ENCODE measurements around the gene FFAR4. TPM values are rescaled to one million over a fixed set of nuclear protein-coding genes. Genes with fewer than 3 reads are reported as not detected.

The FFAR4 gene
- total and polyA plus RNA-seq, 2 of the 8 experiments (the other 6 are each of a cell fraction or from before 2014, with no cell fraction given), result not detected

GRCh38 chr10:93614101-93614825, 47.8 kb downstream of the FFAR4 start:
- Histone ChIP-seq H4K5ac (ENCODE audit: insufficient read length, low read depth, low read length) (no peak overlapping the region), H3K23ac (ENCODE audit: insufficient read length) (no peak overlapping the region), H3K56ac (replicated peaks; ENCODE audit: insufficient read length, low read depth, low read length) (no peak overlapping the region), H3K14ac (ENCODE audit: insufficient read length) (no peak overlapping the region), H3K36me3 (ENCODE audit: control insufficient read depth in 2 of 4, insufficient read depth in 4 of 4, low read length in 3 of 4) (no peaks in the 10 kb centered on the region), H2BK120ac (replicated peaks; ENCODE audit: low read depth, low read length) (no peak overlapping the region), H3K18ac (ENCODE audit: extremely low read depth, low read length) (no peak overlapping the region), H3K4me1 (replicated peaks in 1 of 4; ENCODE audit: control insufficient read depth in 3 of 4, insufficient read depth in 4 of 4, low read length in 3 of 4) (peaks cover 0 to 4% (median 1%) of the 10 kb centered on the region in 4 experiments; a peak in 1 of 7 replicates), H3K4me2 (ENCODE audit: insufficient read depth in 1 of 2, low read depth in 2 of 2, low read length in 2 of 2) (no peak overlapping the region), H3K79me2 (ENCODE audit: control insufficient read depth in 1 of 2, insufficient read depth in 2 of 2, low read length in 2 of 2) (no peaks in the 10 kb centered on the region), H2BK12ac (ENCODE audit: low read depth, low read length) (no peak overlapping the region), H4K91ac (replicated peaks; ENCODE audit: insufficient read length, low read length) (no peak overlapping the region), H3K9me3 (ENCODE audit: insufficient read depth in 2 of 2, low read depth in 1 of 2, low read length in 1 of 2) (no peaks in the 10 kb centered on the region), H4K20me1 (replicated peaks in 1 of 2; ENCODE audit: control insufficient read depth in 1 of 2, insufficient read depth in 2 of 2, low read length in 2 of 2) (no peaks in the 10 kb centered on the region), H4K8ac (ENCODE audit: extremely low read depth, insufficient read depth, low read length) (no peak overlapping the region), H3K4ac (replicated peaks; ENCODE audit: insufficient read length, low read depth, low read length) (no peak overlapping the region), H2AFZ (ENCODE audit: low read length) (no peak overlapping the region), H2BK15ac (ENCODE audit: low read length) (no peak overlapping the region), H2BK20ac (ENCODE audit: low read length) (no peak overlapping the region), H3K23me2 (ENCODE audit: low read depth, low read length) (no peaks in the 10 kb centered on the region), H2AK5ac (ENCODE audit: low read depth, low read length) (no peak overlapping the region), H3K27me3 (replicated peaks in 1 of 4; ENCODE audit: control insufficient read depth in 3 of 4, extremely low read depth in 1 of 4, insufficient read depth in 3 of 4, low read length in 3 of 4) (no peaks in the 10 kb centered on the region), H3K79me1 (ENCODE audit: low read depth, low read length) (no peaks in the 10 kb centered on the region), H3K27ac (ENCODE audit: low read depth, low read length) (no peak overlapping the region), H3K9ac (replicated peaks in 1 of 4; ENCODE audit: extremely low read depth in 1 of 4, low read depth in 3 of 4, low read length in 3 of 4) (no peak overlapping the region), H3K4me3 (ENCODE audit: extremely low read depth in 1 of 4, insufficient read depth in 2 of 4, low read depth in 3 of 4, low read length in 4 of 4) (no peak overlapping the region), H2BK5ac (ENCODE audit: low read depth, low read length) (no peak overlapping the region)
- TF ChIP-seq RBBP5 (IDR thresholded peaks at IDR 0.05; ENCODE audit: borderline replicate concordance, low read depth, low read length), result no peak
- TF ChIP-seq BCL11A (IDR thresholded peaks at IDR 0.05; ENCODE audit: low read depth in 2 of 2, low read length in 2 of 2), result no peak
- TF ChIP-seq CREB1 (IDR thresholded peaks at IDR 0.05), result no peak
- no peak for TF ChIP-seq ATF3 (IDR thresholded peaks at IDR 0.05; ENCODE audit: insufficient read depth, low read depth, low read length)
- no peak for TF ChIP-seq SUZ12 (IDR thresholded peaks at IDR 0.05; ENCODE audit: low read length)
- 94% methylated on average over 7 of the region's 7 CpGs; no CpG with 5 or more reads in 1 of the 2 experiments for WGBS, 2 experiments (ENCODE audit: extremely low coverage in 1 of 2, insufficient coverage in 1 of 2, insufficient read length in 1 of 2, insufficient replicate concordance in 2 of 2, low coverage in 1 of 2, low lambda C conversion rate in 2 of 2, missing lambda C conversion rate in 1 of 2)
- no peak for DNase-seq (ENCODE audit: low read depth in 1 of 2, low spot score in 2 of 2)
- ChIA-PET POLR2A (ENCODE audit: partially characterized antibody) (no interaction called here), CTCF (ENCODE audit: partially characterized antibody) (interaction anchor here (1.2 kb wide), 1 partner anchor 60 kb away, joined by 3 read pairs; no protein-coding TSS in a partner anchor)
- FAIRE-seq, result no peak

All from H1 (cell line).